Hindlimb muscle (tissue), 1 donor: Measurements from ENCODE around the gene RET. TPM values are rescaled to one million over a fixed set of nuclear protein-coding genes. Genes with fewer than 3 reads are reported as not detected.

ENCODE experiments used
- DNase-seq: peaks from one replicate; pipeline ENCODE4 v3.0.0-alpha.2; 2013
- polyA plus RNA-seq: library from polyadenylated mRNA; unstranded; fragments of 120-200 nt; gene quantifications from one replicate; pipeline ENCODE4 v1.2.1, GENCODE V29; 2013; ENCODE audit not compliant: insufficient read length

Gene RET
- polyA plus RNA-seq, 1 donor = 4.7 TPM

GRCh38 chr10:43174969-43175368, 98.1 kb downstream of the RET start:
- DNase-seq = no peak

GRCh38 chr10:43176271-43176670, 99.4 kb downstream of the RET start:
- no peak for DNase-seq

- no peak for DNase-seq
Measured at GRCh38 chr10:43177595-43177994, 100.7 kb downstream of the RET start.

Other genes starting within 250 kb of the RET start
- gene CSGALNACT2, start 61.4 kb downstream of the RET start, polyA plus RNA-seq = 24.2 TPM
- gene RASGEF1A, start 190.0 kb downstream of the RET start, polyA plus RNA-seq = 0.22 TPM